SK-N-SH (cell line): ENCODE data around the gene FBXO44.

Experiments used
- CHD2 ChIP-seq: fragments of 150-350 bp; IDR thresholded peaks from 2 replicates; pipeline ENCODE4 v1.6.1; 2018; ENCODE audit warnings: low read length; ENCODE audit not compliant: partially characterized antibody
- EP300 ChIP-seq, 2 experiments: IDR thresholded peaks; 2 replicates each; pipeline versions ENCODE4 v1.4.0 to v1.6.1; 2012; ENCODE audit warnings: borderline replicate concordance in 1 of 2, low read depth in 1 of 2, low read length in 1 of 2
- EZH2phosphoT487 ChIP-seq: fragments of 200-600 bp; sonication (generic); IDR thresholded peaks from 2 replicates; pipeline ENCODE4 v1.6.1; 2017; ENCODE audit warnings: low read depth, mixed run types, mild to moderate bottlenecking, antibody characterized with exemption, moderate library complexity, borderline replicate concordance
- JUND ChIP-seq: IDR thresholded peaks from 2 replicates; pipeline ENCODE4 v1.4.0; 2012
- SMC3 ChIP-seq: IDR thresholded peaks from 2 replicates; pipeline ENCODE4 v1.6.1; 2012; ENCODE audit warnings: low read depth, low read length, improper control_type of control experiment
- TF ChIP-seq, protein P1 (sequence below): fragments of 200-600 bp; sonication (generic); IDR thresholded peaks from 2 replicates; pipeline ENCODE4 v1.6.1; 2017; ENCODE audit warnings: antibody characterized with exemption, mild to moderate bottlenecking, moderate library complexity
- TF ChIP-seq, protein P2 (sequence below): IDR thresholded peaks from 2 replicates; pipeline ENCODE4 v1.4.0; 2012; ENCODE audit warnings: low read depth, borderline replicate concordance

DNA sequence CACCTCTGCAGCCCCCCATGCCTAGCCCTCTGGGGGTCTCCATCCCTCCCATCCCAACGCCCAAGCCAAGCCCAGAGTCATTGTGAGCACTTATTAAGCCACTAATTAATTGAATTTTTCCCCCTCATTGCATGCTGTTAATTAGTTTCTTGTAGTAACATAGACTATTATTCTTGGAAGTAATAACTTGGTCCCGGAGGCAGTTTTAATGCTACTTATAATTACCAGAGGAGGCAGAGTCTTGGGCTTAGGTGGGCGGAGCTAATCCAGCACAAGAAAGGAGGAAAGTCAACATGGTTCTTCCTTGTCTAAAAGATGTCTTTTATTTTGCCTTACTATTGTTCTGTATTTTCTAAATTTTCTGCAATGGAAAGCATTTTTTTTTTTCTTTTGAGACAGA lies 28.1 kb upstream of the FBXO44 start:
- TF ChIP-seq, protein P1, sequence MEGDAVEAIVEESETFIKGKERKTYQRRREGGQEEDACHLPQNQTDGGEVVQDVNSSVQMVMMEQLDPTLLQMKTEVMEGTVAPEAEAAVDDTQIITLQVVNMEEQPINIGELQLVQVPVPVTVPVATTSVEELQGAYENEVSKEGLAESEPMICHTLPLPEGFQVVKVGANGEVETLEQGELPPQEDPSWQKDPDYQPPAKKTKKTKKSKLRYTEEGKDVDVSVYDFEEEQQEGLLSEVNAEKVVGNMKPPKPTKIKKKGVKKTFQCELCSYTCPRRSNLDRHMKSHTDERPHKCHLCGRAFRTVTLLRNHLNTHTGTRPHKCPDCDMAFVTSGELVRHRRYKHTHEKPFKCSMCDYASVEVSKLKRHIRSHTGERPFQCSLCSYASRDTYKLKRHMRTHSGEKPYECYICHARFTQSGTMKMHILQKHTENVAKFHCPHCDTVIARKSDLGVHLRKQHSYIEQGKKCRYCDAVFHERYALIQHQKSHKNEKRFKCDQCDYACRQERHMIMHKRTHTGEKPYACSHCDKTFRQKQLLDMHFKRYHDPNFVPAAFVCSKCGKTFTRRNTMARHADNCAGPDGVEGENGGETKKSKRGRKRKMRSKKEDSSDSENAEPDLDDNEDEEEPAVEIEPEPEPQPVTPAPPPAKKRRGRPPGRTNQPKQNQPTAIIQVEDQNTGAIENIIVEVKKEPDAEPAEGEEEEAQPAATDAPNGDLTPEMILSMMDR = no peak
- TF ChIP-seq JUND (no peak), EZH2phosphoT487 (no peak), EP300 (IDR thresholded peaks at IDR 0.05; ENCODE audit: borderline replicate concordance in 1 of 2, low read depth in 1 of 2, low read length in 1 of 2) (no peak), CHD2 (no peak), SMC3 (no peak)
- TF ChIP-seq, protein P2, sequence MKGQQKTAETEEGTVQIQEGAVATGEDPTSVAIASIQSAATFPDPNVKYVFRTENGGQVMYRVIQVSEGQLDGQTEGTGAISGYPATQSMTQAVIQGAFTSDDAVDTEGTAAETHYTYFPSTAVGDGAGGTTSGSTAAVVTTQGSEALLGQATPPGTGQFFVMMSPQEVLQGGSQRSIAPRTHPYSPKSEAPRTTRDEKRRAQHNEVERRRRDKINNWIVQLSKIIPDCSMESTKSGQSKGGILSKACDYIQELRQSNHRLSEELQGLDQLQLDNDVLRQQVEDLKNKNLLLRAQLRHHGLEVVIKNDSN = no peak
